Vagina (tissue), 2 donors: ENCODE measurements around the gene VRK1. TPM values are rescaled to one million over a fixed set of nuclear protein-coding genes. Genes with fewer than 3 reads are reported as not detected.

Experiments used
- DNase-seq, 2 donors: peaks; one replicate each; pipeline ENCODE4 v3.0.0-alpha.2; 2017; ENCODE audit errors: extremely low spot score in 2 of 2
- H3K27ac ChIP-seq: fragments of 200-600 bp; sonication (generic); one replicate; pipeline ENCODE4 v1.5.1; 2019
- H3K27me3 ChIP-seq: fragments of 200-600 bp; sonication (generic); one replicate; pipeline ENCODE4 v1.5.1; 2019
- H3K36me3 ChIP-seq, 2 donors: fragments of 200-600 bp; sonication (generic); one replicate each; pipeline ENCODE4 v1.5.1; 2017 to 2019
- H3K4me1 ChIP-seq: fragments of 200-600 bp; sonication (generic); one replicate; pipeline ENCODE4 v1.5.1; 2019
- H3K4me3 ChIP-seq, 2 donors: fragments of 200-600 bp; sonication (generic); 1 replicate in 1 of 2; 2 replicates in 1 of 2; pipeline ENCODE4 v1.5.1; 2016 to 2019
- H3K9me3 ChIP-seq: fragments of 200-600 bp; sonication (generic); one replicate; pipeline ENCODE4 v1.5.1; 2019
- CTCF ChIP-seq, 3 experiments: fragments of 450-650 bp in 2 of 3; fragments of 200-600 bp in 1 of 3; sonication (generic) in 1 of 3; IDR thresholded peaks; one replicate each; pipeline ENCODE4 v1.5.1; 2017 to 2019; ENCODE audit warnings: antibody characterized with exemption in 3 of 3, mild to moderate bottlenecking in 2 of 3, moderate library complexity in 2 of 3
- POLR2A ChIP-seq, 2 donors: fragments of 450-650 bp; IDR thresholded peaks; one replicate each; pipeline ENCODE4 v1.6.1; 2017; ENCODE audit warnings: antibody characterized with exemption in 2 of 2, mild to moderate bottlenecking in 2 of 2, moderate library complexity in 2 of 2
- POLR2AphosphoS5 ChIP-seq, 2 donors: sonication (generic); formaldehyde crosslinking; IDR thresholded peaks; one replicate each; pipeline ENCODE4 v1.9.0; 2017; ENCODE audit warnings: antibody characterized with exemption in 2 of 2, mild to moderate bottlenecking in 2 of 2, low read depth in 1 of 2; ENCODE audit not compliant: insufficient read depth in 1 of 2
- intact Hi-C: fragments of 100-400 bp; cut with DNase I; formaldehyde crosslinking; loops from one replicate; pipeline ENCODE4 v1.15.1; 2023
- total RNA-seq: library from RNA; depleted of rRNA; stranded (reverse); fragments of >200 nt; gene quantifications from one replicate; pipeline ENCODE4 v1.2.3, GENCODE V29; 2016

VRK1 gene
- total RNA-seq, 1 donor from 2014 or later = 10.1 TPM

DNA sequence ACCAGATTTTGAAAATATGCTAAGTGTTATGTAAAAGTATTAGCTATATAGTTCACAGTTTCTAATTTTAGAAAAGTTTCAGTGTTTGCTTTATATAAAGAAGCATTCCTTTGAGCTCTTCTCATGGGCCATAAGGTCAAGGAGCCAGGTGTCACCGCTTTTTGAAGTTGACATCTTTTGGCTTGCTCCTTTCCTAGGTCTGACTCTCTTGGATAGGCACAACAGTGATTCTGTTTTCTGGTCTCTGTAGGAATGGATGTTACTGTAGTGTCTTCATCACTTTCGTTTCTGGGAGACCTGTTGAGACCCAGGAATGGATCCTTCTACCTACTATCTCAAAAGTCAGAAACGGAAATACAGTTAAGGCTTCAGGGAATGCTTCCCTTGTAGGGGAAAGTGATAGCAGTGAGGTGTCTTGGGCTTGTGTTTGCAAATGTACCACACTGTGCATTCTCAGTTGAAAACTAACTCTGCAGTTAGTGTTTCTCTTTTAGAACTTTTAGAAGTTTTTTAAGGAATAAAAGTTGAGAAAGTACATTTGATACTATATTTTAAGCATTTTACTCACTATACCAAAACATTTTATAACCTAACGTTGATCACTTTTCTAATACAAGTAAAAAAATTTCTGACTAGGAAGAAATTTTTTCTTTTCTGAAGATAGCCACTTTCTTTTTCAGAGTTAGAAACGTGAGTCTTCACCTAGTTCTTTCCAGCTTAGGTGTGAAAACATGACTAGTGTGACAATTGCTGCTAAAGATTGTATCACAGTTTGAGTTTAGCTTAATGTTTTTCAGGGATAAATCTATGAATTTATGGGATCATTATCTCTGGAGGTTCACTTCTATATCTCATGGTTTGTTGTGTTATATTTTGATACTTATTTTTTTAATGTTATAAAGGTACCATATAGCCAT is 20.8 kb downstream of the VRK1 start:
- no peak overlapping the region for H3K27ac ChIP-seq
- no peak for DNase-seq
- H3K36me3 ChIP-seq = no peaks in the 10 kb centered on the region
- no peaks in the 10 kb centered on the region for H3K9me3 ChIP-seq
- intact Hi-C loops = no loop called here
- no peak overlapping the region for H3K4me3 ChIP-seq
- no peaks in the 10 kb centered on the region for H3K27me3 ChIP-seq
- no peaks in the 10 kb centered on the region for H3K4me1 ChIP-seq
- no peak for TF ChIP-seq POLR2AphosphoS5 (IDR thresholded peaks at IDR 0.05; ENCODE audit: insufficient read depth in 1 of 2, low read depth in 1 of 2)
- TF ChIP-seq POLR2A (IDR thresholded peaks at IDR 0.05) = no peak
- TF ChIP-seq CTCF (IDR thresholded peaks at IDR 0.05) = no peak

GRCh38 chr14:96821501-96821900 is 24.3 kb downstream of the VRK1 start:
- no peaks in the 10 kb centered on the region for H3K27me3 ChIP-seq
- H3K4me3 ChIP-seq = no peak overlapping the region
- intact Hi-C loops = no loop called here
- TF ChIP-seq POLR2A (IDR thresholded peaks at IDR 0.05) = no peak
- no peak for TF ChIP-seq CTCF (IDR thresholded peaks at IDR 0.05)
- TF ChIP-seq POLR2AphosphoS5 (IDR thresholded peaks at IDR 0.05; ENCODE audit: insufficient read depth in 1 of 2, low read depth in 1 of 2) = no peak
- DNase-seq = no peak
- H3K36me3 ChIP-seq = no peaks in the 10 kb centered on the region
- H3K9me3 ChIP-seq = no peaks in the 10 kb centered on the region
- no peaks in the 10 kb centered on the region for H3K4me1 ChIP-seq
- H3K27ac ChIP-seq = no peak overlapping the region

- intact Hi-C loops = no loop called here
- no peak overlapping the region for H3K4me3 ChIP-seq
- no peak for DNase-seq
These were observed 26.5 kb downstream of the VRK1 start for GRCh38 chr14:96823652-96824051.

DNA sequence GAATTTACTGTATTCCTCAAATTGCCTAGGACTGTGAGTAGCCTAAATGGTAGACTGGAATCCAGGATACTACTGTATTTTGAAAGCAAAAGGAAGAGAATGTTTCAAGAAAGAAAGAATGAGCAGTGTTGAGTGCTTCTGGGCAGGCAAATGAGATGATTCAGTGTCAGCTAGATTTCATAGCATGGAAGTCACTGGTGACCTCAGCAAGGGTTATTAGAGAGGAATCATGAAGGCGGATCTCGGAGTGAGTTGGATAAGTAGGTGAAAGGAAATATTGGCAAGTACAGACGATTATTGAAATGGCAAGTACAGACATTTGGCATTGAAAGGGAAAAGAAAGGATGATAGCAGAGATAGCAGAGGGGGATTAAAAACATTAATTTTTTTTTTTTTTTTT is 27.1 kb downstream of the VRK1 start:
- no peak for DNase-seq
- Histone ChIP-seq H3K9me3 (no peaks in the 10 kb centered on the region), H3K27me3 (no peaks in the 10 kb centered on the region), H3K27ac (no peak overlapping the region), H3K36me3 (no peaks in the 10 kb centered on the region), H3K4me1 (no peaks in the 10 kb centered on the region), H3K4me3 (no peak overlapping the region)
- intact Hi-C loops = no loop called here
- TF ChIP-seq POLR2A (IDR thresholded peaks at IDR 0.05) (no peak), POLR2AphosphoS5 (IDR thresholded peaks at IDR 0.05; ENCODE audit: insufficient read depth in 1 of 2, low read depth in 1 of 2) (no peak), CTCF (IDR thresholded peaks at IDR 0.05) (no peak)

More at GRCh38 chr14:96823652-96824051, 26.5 kb downstream of the VRK1 start:
- Histone ChIP-seq H3K27me3 (no peaks in the 10 kb centered on the region), H3K27ac (no peak overlapping the region), H3K36me3 (no peaks in the 10 kb centered on the region), H3K4me1 (no peaks in the 10 kb centered on the region), H3K9me3 (no peaks in the 10 kb centered on the region)
- TF ChIP-seq POLR2A (IDR thresholded peaks at IDR 0.05) = no peak
- no peak for TF ChIP-seq POLR2AphosphoS5 (IDR thresholded peaks at IDR 0.05; ENCODE audit: insufficient read depth in 1 of 2, low read depth in 1 of 2)
- TF ChIP-seq CTCF (IDR thresholded peaks at IDR 0.05) = no peak

DNA sequence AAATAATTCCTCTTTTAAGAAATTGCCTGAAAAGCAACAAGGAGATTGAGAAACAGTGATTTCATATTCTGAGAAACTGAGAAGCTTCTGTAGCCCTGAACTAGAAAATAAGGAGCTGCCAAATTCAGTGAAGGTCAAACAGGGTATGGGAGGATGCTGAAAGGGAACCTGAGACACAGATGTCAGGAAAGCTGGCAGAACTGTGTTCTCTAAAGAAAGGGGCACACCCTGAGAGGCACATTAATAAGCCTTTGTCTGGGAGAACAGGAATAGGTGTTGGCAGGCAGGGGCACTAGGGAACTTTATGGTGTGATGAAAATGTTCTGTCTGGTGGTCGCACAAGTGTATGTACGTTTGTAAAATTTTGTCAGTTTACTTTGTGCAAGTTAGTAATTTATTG is 29.6 kb downstream of the VRK1 start:
- Histone ChIP-seq H3K4me1 (no peaks in the 10 kb centered on the region), H3K4me3 (no peak overlapping the region), H3K27me3 (no peaks in the 10 kb centered on the region), H3K27ac (no peak overlapping the region), H3K9me3 (no peaks in the 10 kb centered on the region), H3K36me3 (no peaks in the 10 kb centered on the region)
- intact Hi-C loops = no loop called here
- no peak for DNase-seq
- TF ChIP-seq CTCF (IDR thresholded peaks at IDR 0.05) = no peak
- TF ChIP-seq POLR2AphosphoS5 (IDR thresholded peaks at IDR 0.05; ENCODE audit: insufficient read depth in 1 of 2, low read depth in 1 of 2) = no peak
- no peak for TF ChIP-seq POLR2A (IDR thresholded peaks at IDR 0.05)
